ENCODE measurements around the gene DEXI.

The DEXI gene

GRCh38 chr16:10970065-10970464 lies 27.8 kb upstream of the DEXI start:
- in situ Hi-C loops (cut with MboI; ENCODE audit: low sequenced_read_pairs): loop anchor here (25.0 kb wide), 4 partner anchors 292 to 742 kb away; partner anchors contain the start of genes PRM3, SOCS1 and TNP2

GRCh38 chr16:10969615-10970014 lies 27.3 kb upstream of the DEXI start:
- in situ Hi-C loops (cut with MboI; ENCODE audit: low sequenced_read_pairs): loop anchor here (25.0 kb wide), 4 partner anchors 293 to 743 kb away; partner anchors contain the start of genes PRM3, SOCS1 and TNP2

DNA sequence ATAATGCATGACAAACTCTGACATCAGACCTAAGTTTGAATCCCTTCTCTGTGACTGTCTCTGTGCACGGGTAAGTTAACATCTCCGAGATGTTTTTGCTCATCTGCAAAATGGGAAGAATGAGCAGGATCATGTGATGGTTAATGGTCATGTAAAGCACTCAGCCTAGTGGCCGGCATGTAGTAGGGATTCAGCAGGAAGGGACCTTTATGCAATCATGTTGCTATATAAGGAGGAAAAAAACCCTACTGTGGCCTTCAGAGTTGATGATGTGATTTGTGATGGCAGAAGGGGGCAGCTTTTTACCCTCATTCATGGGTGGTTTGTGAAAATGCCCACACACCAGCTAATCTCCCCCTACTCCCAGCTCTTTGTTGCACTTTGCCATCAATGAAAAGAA lies 26.2 kb upstream of the DEXI start:
- in situ Hi-C loops (cut with MboI; ENCODE audit: low sequenced_read_pairs): loop anchor here (25.0 kb wide), 4 partner anchors 294 to 744 kb away; partner anchors contain the start of genes PRM3, SOCS1 and TNP2

DNA sequence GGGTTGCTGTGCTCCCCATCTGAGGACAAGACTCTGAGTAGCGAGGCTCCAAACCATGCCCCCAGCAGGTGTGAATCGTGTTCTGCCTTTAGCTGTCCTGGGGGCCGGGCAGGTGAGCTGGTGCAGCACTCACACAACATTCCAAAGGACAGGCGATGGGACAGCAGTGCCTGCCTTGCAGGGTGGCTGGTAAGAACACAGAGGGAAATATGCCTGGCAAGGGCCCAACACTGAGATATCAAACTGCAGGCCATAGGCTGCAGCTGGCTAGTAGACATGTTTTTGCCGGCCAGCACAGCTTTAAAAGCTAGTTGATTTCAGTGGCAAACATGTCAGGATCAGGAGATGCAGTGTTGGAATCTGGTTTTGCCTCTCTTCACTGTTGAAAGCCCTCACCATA lies 25.7 kb upstream of the DEXI start:
- in situ Hi-C loops (cut with MboI; ENCODE audit: low sequenced_read_pairs): loop anchor here (25.0 kb wide), 4 partner anchors 294 to 744 kb away; partner anchors contain the start of genes PRM3, SOCS1 and TNP2

DNA sequence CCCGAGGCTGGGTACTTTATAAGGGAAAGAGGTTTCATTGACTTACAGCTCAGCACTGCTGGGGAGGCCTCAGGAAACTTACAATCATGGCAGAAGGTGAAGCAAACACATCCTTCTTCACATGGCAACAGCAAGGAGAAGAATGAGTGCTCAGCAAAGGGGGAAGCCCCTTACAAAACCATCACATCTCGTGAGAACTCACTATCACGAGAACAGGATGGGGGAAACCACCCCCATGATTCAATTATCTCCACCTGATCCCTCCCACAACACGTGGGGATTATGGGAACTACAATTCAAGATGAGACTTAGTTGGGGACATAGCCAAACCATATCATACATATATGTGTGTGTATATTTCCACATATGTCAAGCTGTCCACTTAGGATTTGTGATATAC lies 24.3 kb upstream of the DEXI start:
- in situ Hi-C loops (cut with MboI; ENCODE audit: low sequenced_read_pairs): loop anchor here (25.0 kb wide), 4 partner anchors 296 to 746 kb away; partner anchors contain the start of genes PRM3, SOCS1 and TNP2

DNA sequence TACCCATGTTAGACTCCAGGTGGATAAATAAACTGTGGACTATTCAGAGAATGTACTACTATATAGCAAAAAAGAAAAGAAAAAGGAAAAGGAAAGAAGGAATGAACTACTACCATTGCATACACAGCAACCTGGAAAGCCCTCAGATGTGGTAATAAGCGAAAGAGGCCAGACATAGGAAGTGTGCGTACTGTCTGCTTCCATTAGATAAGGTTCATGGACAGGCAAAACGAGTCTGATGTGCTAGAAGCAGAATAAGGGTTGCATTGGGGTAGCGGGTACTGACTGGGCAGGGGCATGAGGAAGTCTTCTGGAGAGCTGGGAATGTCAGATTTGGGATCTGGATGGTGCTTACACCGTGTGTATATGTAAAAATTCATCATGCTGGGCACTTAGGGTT lies 23.9 kb upstream of the DEXI start:
- in situ Hi-C loops (cut with MboI; ENCODE audit: low sequenced_read_pairs): loop anchor here (25.0 kb wide), 4 partner anchors 296 to 746 kb away; partner anchors contain the start of genes PRM3, SOCS1 and TNP2

DNA sequence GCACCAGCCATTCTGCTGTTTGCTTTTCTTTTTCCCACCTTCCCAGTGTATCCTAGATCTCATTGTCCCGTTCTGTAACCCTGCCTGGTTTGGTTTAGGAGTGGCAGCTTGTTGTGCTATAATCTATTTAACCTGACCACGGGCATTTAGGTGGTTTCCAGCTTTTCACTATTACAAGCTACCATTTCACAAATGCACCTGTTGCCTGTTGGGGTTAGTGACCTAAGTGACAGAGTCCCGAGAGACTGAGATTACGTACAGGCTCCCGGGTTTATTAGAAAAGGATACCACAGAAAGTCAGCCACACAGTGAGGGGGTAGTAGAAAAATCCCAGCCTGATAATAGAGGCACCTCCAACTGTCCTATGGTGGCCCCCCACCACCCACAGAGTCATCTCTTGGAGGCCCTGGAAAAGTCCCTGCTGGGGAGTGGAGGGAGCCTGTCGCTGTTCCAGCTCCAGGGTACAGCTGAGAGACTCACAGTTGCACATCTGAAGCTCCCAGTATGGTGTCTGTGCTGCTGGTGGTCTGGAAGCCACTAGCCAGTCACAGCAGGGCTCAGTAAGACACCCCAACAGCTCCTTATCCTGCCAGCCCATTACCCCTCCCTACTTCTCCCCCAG lies 23.3 kb upstream of the DEXI start:
- in situ Hi-C loops (cut with MboI; ENCODE audit: low sequenced_read_pairs): loop anchor here (25.0 kb wide), 4 partner anchors 297 to 747 kb away; partner anchors contain the start of genes PRM3, SOCS1 and TNP2

DNA sequence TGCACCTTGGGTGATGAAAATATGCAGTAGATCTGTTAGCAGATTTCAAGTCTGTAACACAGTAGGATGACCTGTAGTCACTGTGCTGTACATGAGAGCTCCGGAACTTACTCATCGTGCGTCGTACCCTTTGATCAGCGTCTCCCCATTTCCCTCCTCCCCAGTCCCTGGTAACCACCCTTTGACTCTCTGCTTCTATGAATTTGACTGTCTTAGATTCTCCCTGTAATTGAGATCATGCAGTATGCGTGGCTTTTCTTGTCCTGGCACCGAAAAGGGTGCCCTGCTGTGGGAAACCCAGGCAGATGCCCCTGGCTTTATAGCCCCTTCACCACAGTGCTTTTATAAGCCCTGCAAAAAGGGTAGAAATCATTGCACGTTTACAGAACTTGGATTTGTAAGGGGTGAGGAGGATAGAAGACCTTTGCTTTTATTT lies 22.6 kb upstream of the DEXI start:
- in situ Hi-C loops (cut with MboI; ENCODE audit: low sequenced_read_pairs): loop anchor here (25.0 kb wide), 4 partner anchors 297 to 747 kb away; partner anchors contain the start of genes PRM3, SOCS1 and TNP2

DNA sequence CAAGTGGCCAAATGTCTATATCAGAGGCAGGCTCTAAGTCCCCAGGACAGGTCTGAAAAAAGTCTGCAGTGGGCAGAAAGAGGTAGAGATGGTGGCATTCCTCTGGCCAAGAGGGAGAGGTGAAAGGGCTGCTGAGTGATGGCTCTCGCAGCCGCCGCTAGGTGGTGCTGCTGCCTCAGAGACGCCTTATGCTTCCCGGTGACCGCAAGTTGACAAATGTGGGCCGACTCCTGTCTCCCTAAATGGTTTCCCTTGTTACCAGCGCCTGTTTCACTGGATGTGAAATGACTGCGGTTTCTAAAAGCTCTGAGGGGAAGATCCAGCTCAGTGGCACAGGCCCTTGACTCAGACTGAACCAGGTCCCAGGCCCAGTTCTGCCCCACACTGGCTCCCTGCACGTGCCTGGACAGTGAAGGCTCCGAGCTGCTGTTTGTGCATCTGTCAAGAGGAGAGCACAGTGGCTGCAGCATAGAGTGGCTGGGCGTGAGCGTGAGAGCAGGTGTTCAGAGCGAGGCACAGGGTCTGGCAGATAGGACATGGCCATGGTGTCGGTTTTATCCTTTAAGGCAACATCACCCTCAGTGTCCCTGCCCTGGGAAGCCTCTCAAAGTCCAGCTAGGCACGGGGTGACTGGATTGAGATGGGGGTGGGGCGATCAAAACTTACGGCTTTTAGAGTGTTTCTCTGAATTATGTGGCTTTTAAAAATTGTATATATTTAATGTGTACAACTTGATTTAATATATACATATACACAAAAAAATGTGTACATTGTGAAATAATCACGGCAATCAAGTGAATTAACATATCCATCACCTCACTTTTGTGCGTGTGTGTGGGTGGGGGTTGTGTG lies 22.0 kb upstream of the DEXI start:
- in situ Hi-C loops (cut with MboI; ENCODE audit: low sequenced_read_pairs): loop anchor here (25.0 kb wide), 4 partner anchors 298 to 748 kb away; partner anchors contain the start of genes PRM3, SOCS1 and TNP2

- in situ Hi-C loops (cut with MboI; ENCODE audit: low sequenced_read_pairs): loop anchor here (25.0 kb wide), 4 partner anchors 301 to 751 kb away; partner anchors contain the start of genes PRM3, SOCS1 and TNP2
Observed at GRCh38 chr16:10961231-10961630, 19.0 kb upstream of the DEXI start.

GRCh38 chr16:10959161-10959560 lies 16.9 kb upstream of the DEXI start:
- in situ Hi-C loops (cut with MboI; ENCODE audit: low sequenced_read_pairs): loop anchor here (25.0 kb wide), 4 partner anchors 303 to 753 kb away; partner anchors contain the start of genes PRM3, SOCS1 and TNP2

DNA sequence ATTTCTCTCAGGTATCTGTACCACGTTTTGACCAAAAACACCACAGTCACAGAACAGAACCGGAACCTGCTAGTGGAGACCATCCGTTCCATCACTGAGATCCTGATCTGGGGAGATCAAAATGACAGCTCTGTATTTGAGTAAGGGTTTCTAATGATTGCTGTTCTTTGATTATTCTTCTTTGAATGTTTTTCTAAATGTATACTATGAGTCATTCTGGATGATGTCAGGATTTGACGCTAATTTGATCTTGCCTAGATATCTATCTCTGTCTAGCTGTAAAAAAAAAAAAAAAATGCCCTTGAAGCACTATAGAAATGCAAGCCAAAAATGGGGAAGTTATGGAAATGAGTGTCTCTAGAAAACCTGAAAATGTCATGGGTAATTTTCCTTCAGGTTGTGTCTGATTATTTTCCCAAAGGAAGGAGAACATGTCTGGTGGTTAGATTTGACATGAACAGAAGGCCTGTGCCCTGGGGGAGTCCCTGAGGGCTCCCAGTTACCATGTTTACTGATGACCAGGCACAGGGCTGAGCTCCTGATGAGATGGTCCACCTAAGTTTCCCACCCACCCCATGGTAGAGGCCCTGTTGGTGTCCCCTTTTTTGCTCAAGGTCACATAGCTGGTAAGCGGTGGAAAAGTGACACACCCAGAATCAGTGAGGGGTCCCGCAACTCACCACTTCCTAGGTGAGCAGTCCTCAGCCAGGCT lies 15.7 kb upstream of the DEXI start:
- in situ Hi-C loops (cut with MboI; ENCODE audit: low sequenced_read_pairs): loop anchor here (25.0 kb wide), 4 partner anchors 304 to 754 kb away; partner anchors contain the start of genes PRM3, SOCS1 and TNP2

GRCh38 chr16:10954903-10955302 lies 12.6 kb upstream of the DEXI start:
- in situ Hi-C loops (cut with MboI; ENCODE audit: low sequenced_read_pairs): loop anchor here (25.0 kb wide), 4 partner anchors 307 to 757 kb away; partner anchors contain the start of genes PRM3, SOCS1 and TNP2

DNA sequence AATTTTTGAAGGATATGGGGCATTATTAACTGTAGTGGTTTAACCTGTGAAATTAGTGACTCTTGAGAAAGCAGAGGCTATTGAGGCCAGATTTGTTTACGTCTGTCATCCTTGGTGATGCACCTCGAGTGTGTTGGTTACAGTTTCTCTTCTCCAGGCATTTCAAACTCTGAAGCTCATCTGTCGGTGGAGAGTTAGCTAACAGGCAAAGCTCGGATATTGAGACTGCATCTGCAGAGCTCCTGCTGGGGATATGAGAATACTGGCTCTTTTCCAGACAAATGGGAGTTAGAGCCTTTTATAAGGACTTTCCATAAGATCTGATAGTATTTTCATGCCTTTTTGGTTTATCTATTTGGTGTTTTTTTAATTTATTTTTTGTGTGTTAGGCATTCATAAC lies 8.8 kb upstream of the DEXI start:
- in situ Hi-C loops (cut with MboI; ENCODE audit: low sequenced_read_pairs): loop anchor here (25.0 kb wide), 4 partner anchors 311 to 761 kb away; partner anchors contain the start of genes PRM3, SOCS1 and TNP2

DNA sequence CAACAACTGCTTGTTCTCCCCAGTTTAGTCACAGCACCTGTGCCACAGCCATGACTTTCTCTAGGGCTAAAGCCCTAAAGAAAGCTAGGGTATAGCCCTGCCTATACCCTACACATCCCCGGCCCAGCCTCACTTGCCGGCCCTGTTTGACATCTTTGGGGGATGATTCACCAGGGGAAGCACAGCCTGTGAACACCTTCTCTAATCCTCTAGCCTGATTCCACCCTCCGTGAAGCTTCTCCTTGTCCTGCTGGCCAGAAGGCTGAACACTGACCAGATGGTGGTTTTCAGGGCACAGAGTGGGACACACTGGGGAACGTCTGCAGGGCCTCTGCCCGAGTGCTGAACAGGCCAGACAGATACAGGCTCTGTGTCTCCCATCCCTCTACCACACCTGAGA lies 8.1 kb upstream of the DEXI start:
- in situ Hi-C loops (cut with MboI; ENCODE audit: low sequenced_read_pairs): loop anchor here (25.0 kb wide), 4 partner anchors 312 to 762 kb away; partner anchors contain the start of genes PRM3, SOCS1 and TNP2

- in situ Hi-C loops (cut with MboI; ENCODE audit: low sequenced_read_pairs): no loop called here
Observed at GRCh38 chr16:10949424-10949970, 7.2 kb upstream of the DEXI start.

DNA sequence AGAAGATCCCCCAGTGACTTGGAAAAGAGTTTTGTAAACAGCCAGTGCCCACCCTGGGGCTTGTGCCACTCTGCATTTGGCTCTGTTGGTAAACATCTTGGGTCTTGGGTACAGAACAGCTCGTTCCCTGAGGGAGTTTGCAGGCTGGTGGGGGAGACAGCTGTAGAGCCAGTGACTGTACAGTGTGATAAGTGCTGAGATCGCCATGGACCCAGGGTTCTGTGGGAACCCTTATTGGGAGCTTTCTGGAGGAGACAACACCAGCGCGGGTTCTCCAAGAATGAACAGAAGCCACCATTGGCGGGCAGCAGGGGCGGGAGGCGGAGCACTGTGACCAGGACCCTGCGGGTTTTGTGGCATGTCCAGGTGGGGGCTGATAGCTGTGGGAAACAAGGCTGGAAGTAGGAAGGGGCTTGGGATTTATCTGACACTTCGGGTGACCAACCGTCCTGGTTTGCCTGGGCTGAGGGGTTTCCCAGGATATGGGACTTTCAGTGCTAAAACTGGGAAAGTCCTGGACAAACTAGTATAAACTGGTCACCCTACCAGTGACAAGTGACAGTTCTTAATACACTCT lies 5.0 kb upstream of the DEXI start:
- in situ Hi-C loops (cut with MboI; ENCODE audit: low sequenced_read_pairs): no loop called here

- in situ Hi-C loops (cut with MboI; ENCODE audit: low sequenced_read_pairs): no loop called here
Observed at GRCh38 chr16:10946308-10946707, 4.0 kb upstream of the DEXI start.

- in situ Hi-C loops (cut with MboI; ENCODE audit: low sequenced_read_pairs): no loop called here
Observed at GRCh38 chr16:10945065-10945787, 3.0 kb upstream of the DEXI start.

All from HL-60/S4 treated with phorbol 12-myristate 13-acetate at 8.2 ng/mL for 4 days and 3 days (cell line).